ENCODE results near the gene KDM8.

The KDM8 gene

DNA sequence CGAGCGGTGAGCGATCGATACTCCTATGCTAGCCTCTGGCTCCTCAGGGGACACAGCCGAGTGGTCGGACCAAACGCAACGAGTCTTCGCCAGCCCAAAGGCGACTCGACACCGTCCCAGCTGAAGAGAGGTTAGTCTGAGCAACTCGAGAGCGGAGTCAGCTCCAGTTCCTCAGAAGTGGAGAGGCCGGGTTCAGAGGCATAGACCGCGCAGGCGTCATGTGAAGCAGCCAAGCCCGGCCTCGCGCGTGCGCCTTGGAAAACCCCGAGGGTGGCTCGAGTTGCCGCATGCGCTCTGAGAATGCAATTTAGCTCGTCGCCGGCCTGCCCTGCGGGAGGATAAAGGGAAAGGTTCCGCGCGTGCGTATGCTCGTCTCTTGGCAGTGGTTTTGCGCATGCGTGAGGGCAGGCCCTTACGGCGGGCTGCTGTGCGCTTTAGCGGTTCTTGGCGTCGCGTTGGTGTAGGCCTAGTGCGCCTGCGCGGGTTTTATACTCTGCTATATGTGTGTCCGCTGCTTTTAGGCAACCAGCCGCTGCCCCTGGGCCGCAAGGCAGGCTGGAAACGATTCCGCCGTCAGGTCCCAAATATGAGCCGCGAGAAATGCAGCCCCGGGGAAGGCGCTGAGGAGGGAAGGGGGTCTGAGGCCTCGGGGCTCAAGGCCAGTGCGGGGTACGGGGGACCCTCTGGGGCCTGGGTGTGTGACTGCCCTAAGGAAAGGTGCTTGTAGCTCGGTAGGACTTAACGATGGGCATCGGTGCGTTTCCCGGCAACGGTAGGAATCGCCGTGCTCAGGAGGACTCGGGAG, at the start of gene KDM8:
KDM8 (plus strand) TSS at position 20 of the 805 bp plus-strand sequence. CDS start 6,598 bp downstream, outside the sequence.
- peak; percentile 98 to 99 for DNase-seq (ENCODE audit: low read depth in 2 of 2)

DNA sequence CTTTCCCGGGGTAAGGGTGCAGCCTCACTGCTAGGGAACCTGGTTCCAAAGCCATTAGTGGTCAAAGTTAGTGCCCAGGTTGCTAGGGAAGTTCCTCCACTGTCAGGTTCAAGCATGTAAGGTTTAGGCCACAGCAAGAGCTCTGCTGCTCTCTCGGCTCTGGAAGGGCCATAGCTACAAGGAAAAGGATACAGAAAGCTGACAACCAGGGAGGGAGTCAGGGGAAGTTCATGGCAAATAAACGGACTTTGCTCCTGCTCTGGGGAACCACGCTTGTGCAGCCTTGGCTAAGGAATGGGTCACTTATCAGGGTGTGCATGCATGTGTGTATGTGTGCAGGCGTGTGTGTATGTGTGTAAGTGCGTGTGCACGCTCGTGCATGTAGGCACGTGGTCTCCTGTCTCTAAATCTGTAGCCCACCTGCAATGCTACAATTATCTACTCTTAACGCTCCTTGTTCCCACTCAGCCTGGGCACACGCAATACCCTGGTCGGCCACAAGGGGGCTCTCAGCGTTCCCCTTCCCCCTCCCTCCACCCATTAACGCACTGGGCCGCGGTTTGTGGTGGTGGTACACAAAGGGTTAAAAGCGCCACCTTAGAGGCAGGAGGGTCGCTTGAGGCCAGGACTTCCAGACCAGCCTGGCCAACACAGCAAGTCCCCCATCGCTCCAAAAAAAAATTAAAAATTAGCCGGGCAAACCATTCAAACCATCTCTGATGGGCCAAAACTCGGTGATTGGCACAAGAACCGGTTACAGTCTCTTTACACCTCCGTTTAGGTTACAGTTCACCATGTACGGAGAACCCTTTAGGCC, 48.4 kb upstream of the KDM8 start:
- DNase-seq (ENCODE audit: low read depth in 2 of 2) = peak; percentile 54 to 66

DNA sequence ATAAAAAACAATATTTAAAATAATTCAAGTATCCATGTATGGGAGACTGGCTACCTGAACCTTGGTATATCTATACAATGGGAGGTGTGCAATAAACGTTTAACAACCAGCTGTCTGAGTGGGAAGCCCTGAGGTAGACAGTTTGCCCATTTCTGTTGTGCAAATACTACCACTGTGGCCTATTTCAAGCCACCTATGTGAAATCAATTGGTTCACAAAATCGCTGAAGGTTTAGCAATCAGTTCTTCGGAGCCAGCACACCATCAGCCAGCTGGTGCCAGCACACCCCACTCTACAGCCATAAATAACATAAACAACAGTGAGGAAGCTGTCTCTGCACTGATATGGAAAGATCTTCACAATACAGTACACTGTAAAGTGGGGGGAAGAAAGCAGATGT, 46.7 kb upstream of the KDM8 start:
- no peak for DNase-seq (ENCODE audit: low read depth in 2 of 2)

DNA sequence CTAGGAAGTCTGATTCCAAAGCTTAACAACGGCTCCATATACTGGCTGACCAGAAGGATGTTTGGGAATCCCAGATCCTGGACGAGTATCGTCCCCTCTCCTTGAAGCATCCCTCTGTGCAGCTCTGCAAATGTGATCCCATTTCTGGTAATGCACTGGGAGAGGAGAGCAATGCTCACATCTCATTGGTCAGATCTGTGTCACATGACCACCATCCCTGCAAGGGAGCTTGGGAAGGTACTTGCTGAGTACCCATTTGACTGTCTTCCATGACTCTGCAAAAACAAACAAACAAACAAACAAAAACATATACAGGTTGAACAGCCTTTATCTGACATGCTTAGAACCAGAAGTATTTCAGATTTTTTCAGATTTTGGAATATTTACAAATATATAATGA, 41.9 kb upstream of the KDM8 start:
- DNase-seq (ENCODE audit: low read depth in 2 of 2) = no peak

DNA sequence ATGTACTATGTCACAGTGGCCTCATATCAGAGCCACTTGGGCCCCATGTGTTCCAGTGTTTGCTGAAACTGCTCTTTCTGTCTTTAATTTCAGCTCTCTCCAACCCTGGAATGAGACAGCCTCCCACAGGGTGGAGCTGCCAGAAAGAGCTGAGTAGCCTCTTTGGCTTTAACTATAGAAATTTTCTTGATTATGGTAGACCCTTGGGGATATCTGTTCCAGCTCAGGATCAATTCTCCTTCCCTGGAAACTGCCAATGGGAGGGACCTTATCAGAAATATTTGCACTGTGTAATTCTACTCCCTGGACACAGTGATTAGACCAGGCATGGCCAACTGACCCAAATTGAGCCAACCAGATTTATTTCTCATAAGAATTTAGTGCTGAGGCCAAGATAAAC, 39.0 kb upstream of the KDM8 start:
- DNase-seq (ENCODE audit: low read depth in 2 of 2) = no peak

DNA sequence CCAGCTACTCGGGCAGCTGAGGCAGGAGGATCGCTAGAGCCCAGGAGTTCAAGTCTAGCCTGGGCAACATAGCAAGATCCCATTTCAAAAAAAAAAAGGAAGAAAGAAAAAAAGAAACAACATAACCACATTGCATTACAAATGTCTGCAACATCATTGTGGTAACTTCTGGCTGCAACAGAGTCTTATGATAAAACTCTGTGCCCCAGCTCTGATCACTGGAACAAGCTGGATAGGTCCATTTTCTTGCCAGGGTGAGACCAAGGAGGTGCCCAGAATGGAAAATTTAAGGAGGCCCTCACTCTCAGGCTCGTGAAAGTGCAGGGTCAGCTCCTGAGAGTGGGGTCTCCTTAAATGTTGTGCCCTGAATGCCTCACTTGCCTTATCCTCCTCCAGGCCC, 37.8 kb upstream of the KDM8 start:
- no peak for DNase-seq (ENCODE audit: low read depth in 2 of 2)

DNA sequence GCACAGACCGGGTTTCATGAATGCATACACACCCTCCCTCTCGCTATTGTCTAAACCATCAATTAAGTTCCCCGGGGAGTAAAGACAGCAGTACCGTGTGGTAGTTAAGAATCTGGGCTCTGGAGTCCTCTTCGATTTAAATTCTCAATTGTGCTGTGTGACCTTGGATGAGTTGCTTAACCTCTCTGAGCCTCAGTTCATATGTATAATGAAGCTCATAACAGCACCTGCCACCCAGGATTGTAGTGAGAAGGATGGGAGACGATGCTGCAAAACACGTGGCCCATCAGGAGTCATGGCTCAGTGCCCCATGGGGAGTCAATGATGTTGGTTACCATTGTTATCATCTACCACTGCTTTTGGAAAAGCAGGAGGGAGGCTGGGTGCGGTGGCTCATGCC, 34.5 kb upstream of the KDM8 start:
- no peak for DNase-seq (ENCODE audit: low read depth in 2 of 2)

DNA sequence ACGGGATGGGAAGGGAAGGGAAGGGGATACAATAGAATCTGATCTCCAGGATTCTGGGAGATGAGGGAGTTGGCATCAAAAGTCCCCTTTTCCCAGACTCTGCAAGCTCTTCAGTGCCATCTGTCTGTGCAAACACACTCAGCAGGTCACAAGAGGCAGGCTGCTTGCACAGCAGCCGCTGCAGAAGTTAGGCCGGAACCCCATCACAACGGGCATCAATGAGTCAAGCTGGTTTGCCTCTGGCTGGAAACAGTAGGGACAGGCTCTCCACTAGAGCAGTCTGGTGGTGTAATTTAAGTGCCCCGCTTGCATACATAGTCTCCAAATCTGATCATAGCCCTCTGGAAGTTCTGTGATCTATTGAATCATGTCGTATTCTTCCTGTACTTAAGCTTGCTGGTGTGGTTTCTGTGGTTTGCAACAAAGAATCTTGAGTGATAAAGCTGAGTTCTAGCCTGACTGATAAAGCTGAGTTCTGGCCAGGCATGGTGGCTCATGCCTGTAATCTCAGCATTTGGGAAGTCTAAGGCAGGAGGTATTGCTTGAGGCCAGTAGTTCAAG, 33.7 kb upstream of the KDM8 start:
- DNase-seq (ENCODE audit: low read depth in 2 of 2) = peak; percentile 34 to 71

DNA sequence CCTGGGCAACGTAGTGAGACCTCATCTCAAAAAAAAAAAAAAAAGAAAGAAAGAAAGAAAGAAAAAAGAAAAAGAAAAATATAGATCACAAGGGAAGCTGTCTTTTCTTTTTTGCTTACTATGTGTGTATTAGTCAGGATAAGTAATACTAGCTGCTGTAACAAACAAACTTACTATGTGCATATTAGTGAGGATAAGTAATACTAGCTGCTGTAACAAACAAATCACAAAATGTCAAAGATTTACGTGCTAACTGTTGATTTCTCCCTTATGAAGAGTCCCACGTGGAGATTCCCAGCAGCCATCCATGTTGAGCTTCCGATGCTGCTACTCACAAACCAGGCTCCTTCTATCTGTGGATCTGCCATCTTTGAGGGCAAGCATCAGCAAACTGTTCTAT, 31.7 kb upstream of the KDM8 start:
- DNase-seq (ENCODE audit: low read depth in 2 of 2) = no peak

DNA sequence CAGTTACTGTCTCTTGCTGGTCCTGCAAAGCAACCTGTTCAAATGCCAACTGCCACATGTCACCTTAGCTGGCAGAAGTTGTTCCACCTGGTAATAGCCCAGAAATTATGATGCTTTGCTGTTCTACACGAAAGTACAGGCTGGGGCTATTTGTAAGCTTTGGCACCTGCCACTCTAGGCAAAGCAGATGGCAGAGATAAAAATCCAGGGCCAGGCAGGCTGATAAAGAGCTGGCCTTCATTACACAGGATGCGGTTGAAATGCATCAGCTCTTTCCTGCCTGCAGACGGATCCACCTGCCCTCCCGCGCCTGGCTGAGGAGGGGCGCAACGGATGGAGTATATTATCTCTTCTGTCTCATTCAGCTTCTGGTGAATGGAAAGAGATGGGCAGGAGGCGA, 29.3 kb upstream of the KDM8 start:
- peak in 1 of 2 donors; percentile 18 for DNase-seq (ENCODE audit: low read depth in 2 of 2)

DNA sequence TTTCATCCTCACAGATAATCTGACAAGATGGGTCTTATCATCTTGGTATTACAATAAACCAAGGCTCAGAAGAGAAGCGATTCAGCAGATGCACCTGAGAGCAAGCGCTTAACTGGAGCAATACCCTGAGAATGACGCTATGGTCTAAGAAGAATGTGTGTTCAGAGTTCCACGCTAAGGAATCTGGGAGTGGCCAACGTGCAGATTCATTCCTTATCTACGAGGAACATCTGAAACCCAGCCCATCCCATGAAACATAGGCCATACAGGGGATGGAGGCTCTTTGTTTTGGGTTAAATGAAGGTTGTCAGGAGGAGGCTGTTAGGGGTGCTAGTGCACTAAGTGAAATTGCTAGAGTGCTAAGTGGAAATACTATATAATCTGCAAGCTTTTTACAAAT, 28.5 kb upstream of the KDM8 start:
- no peak for DNase-seq (ENCODE audit: low read depth in 2 of 2)

DNA sequence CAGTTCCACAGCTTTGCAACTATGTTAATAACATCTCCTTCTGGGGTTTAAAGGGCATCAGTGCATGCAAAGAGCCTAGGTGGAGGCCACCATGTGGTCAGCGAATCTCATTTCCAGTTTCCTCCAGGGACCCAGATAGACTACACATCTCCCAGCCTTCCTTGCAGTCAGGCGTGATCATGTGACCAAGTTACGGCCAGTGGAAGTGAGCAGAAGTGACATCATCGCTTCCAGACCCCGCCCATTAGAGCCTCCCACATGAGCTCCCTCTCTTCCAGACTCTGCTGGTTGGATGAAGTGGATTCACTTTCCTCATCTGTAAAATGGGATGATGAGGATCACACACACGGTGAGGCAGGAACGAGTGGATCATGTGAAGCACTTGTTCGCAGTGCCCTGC, 27.4 kb upstream of the KDM8 start:
- DNase-seq (ENCODE audit: low read depth in 2 of 2) = no peak

DNA sequence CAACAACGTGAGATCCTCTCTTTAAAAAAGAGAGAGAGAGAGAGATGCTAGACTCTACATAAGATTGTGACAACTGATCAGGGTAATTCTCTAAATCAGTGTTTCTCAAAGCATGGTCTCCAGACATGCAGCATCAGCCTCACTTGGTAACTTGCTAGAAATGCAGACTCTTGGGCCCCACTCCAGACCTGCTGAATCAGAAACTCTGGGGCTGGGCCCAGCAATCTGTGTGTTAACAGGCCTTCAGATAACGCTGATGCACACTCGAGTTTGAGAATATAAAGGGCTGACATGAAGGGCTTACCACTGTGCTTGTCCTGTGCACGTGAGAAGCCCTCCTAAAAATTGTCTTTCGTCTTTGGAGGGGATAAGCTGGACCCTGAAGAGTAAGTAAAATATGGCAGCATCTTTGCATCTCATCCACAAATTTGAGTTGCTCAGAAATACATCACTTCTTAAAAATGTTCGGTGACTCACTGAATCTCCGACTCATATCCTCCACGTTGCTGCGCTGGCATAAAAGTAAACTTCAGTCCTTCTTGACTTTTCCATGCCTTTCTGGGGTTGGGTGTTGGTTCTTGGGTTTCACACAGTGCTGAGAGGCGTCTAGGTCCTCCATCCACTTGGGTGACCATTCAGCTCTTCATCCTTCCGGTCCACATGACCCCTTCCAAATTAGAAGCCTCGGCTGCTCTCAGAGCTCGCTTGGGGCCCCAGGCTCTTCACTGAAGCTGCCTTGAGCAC, 26.1 kb upstream of the KDM8 start:
- DNase-seq (ENCODE audit: low read depth in 2 of 2) = peak in 1 of 2 donors; percentile 20

DNA sequence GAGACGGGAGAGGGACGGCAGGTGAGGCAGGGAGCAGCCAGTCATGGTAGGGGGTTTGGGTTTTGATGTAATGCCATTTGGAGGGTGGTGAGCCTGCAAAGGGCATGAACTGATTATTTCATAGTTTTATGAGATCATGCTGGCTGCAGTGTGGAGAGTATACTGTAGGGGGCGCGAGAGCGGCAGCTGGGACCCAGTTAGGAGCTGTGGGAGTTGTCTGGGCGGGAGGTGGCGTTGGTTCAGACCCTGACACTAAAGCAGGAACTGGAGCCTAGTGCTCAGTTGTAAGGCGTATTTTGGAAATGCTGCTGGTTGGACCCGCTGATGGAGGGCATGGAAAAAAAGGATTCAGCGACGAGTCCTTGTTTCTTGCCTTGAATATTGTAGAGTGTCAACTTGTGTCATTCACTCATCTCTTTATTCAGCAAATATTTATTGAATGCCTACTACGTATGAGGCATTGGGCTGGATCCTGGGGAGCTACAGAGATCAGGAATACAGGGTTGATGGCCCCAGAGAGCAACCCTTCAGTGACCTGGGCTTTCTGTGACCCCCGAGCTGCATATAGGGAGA, 23.7 kb upstream of the KDM8 start:
- DNase-seq (ENCODE audit: low read depth in 2 of 2) = peak; percentile 74 to 84

DNA sequence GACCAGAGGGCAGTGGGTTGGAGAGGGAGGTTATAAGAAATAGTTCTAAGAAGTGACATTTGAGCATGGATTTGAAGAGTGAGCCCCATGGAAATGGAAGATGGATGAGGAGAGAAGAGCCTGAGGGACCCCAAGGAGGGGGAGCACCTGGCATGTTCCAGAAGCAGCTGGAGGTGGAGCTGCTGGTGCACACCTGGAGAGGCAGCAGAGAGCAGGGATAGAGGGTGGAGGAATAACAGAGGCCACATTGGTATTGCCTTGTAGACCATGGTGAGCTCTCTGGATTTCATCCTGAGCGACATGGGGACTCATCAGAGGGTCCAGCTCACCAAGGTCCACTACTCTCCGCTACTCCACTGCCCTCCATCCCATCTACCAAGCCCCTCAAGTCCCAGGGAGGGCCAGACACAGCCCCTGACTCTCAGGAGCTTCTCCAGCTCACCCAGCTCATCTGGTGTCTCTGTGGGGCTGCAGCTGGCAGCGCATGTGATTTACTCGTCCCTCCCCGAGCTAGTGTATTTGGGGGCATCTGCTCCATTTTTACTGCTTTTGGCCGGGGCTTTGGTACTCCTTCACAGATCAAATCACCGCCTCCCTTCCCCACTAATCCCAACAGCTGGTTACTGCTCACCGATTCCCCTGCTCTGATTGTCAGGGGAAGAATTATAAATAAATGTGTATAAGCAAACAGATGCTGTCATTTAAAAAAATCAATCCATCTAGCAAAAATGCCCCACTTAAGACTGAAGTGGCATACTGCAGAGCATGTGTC, 22.1 kb upstream of the KDM8 start:
- no peak for DNase-seq (ENCODE audit: low read depth in 2 of 2)

DNA sequence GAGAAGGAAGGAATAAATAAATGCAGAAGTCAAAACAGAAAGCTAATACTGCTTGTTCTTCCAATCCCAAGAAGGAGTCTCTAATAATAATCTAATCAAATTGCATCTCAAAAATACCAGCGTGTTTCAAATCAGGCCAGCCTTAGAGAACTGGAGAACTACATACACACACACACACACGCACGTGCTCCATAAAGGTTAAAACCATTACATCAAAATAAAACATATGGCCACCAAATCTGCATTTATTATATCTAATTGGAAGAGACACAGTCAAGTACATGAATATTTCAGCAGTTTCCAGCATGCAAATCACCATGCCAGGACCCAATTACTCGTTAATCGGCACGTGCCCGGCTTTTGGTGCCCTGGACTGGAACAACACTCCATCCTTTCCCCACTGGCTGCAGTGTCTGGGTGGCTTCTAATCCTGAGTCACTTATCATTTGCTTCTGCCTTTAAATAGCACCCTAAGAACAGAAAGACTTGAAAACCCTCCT, 20.4 kb upstream of the KDM8 start:
- no peak for DNase-seq (ENCODE audit: low read depth in 2 of 2)

DNA sequence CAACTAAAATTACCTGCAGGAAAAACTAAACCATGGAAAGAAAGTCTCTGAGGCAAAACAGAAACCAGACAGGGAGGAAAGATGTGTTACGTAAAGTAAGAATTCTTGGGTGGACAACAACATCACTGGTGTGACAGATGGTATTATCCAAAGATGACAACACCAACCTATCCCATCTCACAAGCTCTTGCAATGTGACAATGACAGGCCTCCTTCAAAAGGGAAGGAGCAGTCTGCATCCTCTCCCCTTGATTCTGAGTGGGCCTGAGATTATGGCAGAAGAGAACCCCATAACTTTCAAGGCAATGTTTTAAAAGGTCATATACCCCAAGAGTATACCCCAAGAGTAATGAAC, 17.6 kb upstream of the KDM8 start:
- DNase-seq (ENCODE audit: low read depth in 2 of 2) = no peak

DNA sequence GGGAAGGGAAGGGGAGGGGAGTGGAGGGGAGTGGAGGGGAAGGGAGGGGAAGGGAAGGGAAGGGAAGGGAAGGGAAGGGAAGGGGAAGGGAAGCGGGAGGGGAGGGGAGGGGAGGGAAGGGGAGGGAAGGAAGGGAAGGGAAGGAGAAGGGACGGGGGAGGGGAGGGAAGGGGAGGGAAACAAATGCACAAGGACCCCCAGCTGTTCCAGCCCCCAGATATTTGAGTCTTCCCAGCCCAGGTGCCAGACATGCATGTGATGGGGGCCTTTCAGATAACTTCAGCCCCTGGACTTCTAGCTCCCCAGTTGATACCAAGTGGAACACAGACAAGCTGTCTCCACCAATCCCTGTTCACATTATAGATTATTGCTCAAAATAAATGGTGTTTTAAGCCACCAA, 14.7 kb upstream of the KDM8 start:
- no peak for DNase-seq (ENCODE audit: low read depth in 2 of 2)

DNA sequence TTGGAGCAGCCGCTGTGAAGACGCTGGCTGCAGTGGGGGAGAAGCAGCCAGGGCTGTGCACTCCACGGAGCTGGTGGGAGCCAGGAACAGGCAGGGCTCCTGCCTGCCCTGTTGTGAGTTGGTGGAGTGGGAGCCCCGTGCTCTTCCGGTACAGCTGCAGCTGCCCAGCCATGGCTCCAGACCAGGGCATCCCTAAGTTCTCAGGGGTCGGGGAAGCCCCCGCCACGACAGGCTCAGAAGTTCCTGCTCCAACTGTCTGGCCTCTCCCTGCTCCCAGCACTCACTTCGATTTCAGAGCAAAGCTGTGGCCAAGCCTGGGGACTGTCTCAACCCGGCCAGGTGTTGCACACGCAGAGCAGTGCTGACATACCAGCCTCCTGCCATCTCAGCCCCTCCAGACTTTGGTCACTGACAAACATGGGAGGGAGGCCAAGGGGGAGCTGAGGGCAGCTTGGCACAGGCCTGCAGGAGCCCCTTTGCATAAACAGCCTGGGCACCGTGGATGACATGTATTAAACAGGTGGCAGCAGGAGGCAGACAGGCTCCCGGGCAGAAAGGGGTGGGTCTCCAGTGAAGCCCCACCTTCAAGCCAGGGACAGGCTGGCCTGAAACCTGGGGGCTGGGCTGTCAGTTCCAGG, 13.9 kb upstream of the KDM8 start:
- DNase-seq (ENCODE audit: low read depth in 2 of 2) = no peak

DNA sequence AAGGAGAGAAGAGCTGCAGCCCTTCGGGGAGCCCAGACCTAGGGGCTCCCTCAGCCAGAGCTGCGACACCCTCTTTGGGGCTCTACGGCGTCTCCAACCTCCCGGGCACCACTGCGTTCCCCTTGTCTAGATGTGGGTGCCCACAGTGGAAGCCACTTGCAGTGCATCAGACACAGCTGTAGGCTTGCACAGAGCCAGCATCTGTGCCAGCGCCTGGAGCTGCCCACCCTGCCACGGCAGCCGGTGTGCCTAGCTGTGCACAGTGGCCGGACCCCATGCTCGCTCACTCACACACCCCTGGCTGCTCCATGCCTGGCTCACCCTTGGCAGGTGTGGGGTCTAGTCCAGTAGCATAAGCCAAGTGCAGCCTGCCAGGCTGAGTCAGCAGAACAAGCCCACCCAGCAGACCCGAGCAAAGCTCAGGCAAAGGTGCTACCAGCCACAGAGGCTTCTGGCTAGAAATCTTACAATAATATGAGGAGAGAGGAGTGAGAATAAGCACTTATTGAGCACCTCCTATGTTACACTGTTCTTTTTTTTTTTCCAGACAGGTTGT, 12.9 kb upstream of the KDM8 start:
- DNase-seq (ENCODE audit: low read depth in 2 of 2) = no peak

Data from stimulated activated CD8-positive, alpha-beta memory T cell treated with anti-CD3 and anti-CD28 coated beads, Interleukin-2, amount 100 ng/mL, for 48 hours (primary cell).